A673 (cell line): ENCODE data around the gene DDX56. TPM values are rescaled to one million over a fixed set of nuclear protein-coding genes. Genes with fewer than 3 reads are reported as not detected.

Experiments used
- BruUV-seq: library from RNA; stranded (reverse); fragments of 400-500 nt; replicated peaks from 2 replicates; lab custom pipeline; 2021; lab: Mats Ljungman, UMichigan
- CTCF ChIA-PET: fragments of 300-600 bp; sonication (Branson Sonifier 250); formaldehyde crosslinking; loops from one replicate; lab custom pipeline; 2022; ENCODE audit warnings: antibody characterized with exemption; lab: Charles Lee
- POLR2A ChIA-PET: fragments of 300-600 bp; sonication (Branson Sonifier 250); formaldehyde crosslinking; loops from one replicate; lab custom pipeline; 2022; ENCODE audit warnings: antibody characterized with exemption; ENCODE audit not compliant: low non-redundant PET; lab: Charles Lee
- DNase-seq: peaks from one replicate; pipeline ENCODE4 v3.0.0-alpha.2; 2015; ENCODE audit warnings: low spot score
- H3K27ac ChIP-seq: fragments of 200-600 bp; sonication (generic); 2 replicates; pipeline ENCODE4 v1.5.1; 2016; ENCODE audit warnings: mixed run types, low read depth, mild to moderate bottlenecking, mixed read lengths, antibody characterized with exemption, low read length; ENCODE audit not compliant: poor library complexity, severe bottlenecking
- H3K27me3 ChIP-seq: fragments of 200-600 bp; sonication (generic); replicated peaks from 2 replicates; pipeline ENCODE4 v1.6.1; 2017; ENCODE audit warnings: mixed run types, low read depth, mild to moderate bottlenecking, mixed read lengths, antibody characterized with exemption, low read length; ENCODE audit not compliant: insufficient read depth, poor library complexity
- H3K36me3 ChIP-seq: fragments of 200-600 bp; sonication (generic); 2 replicates; pipeline ENCODE4 v1.6.1; 2016; ENCODE audit warnings: mixed run types, mild to moderate bottlenecking, mixed read lengths, antibody characterized with exemption, low read length; ENCODE audit not compliant: insufficient read depth, poor library complexity, severe bottlenecking
- H3K4me1 ChIP-seq: fragments of 200-600 bp; sonication (generic); 2 replicates; pipeline ENCODE4 v1.6.1; 2017; ENCODE audit warnings: mixed run types, mild to moderate bottlenecking, mixed read lengths, antibody characterized with exemption, low read length; ENCODE audit not compliant: insufficient read depth, poor library complexity, severe bottlenecking
- H3K4me3 ChIP-seq: fragments of 200-600 bp; sonication (generic); 2 replicates; pipeline ENCODE4 v1.5.1; 2016; ENCODE audit warnings: low read depth, mixed run types, mild to moderate bottlenecking, mixed read lengths, low read length; ENCODE audit not compliant: poor library complexity, severe bottlenecking
- H3K9me3 ChIP-seq: fragments of 200-600 bp; sonication (generic); 2 replicates; pipeline ENCODE4 v1.6.1; 2016; ENCODE audit warnings: mixed run types, low read depth, mild to moderate bottlenecking, mixed read lengths, antibody characterized with exemption, low read length; ENCODE audit not compliant: poor library complexity, severe bottlenecking
- EZH2 ChIP-seq: fragments of 200-600 bp; sonication (generic); IDR thresholded peaks from 2 replicates; pipeline ENCODE4 v1.6.1; 2017; ENCODE audit warnings: borderline replicate concordance, low read depth, mild to moderate bottlenecking, mixed read lengths, antibody characterized with exemption, low read length; ENCODE audit not compliant: poor library complexity, severe bottlenecking
- intact Hi-C: fragments of 100-400 bp; cut with micrococcal nuclease; formaldehyde crosslinking; loops from one replicate; pipeline ENCODE4 v1.10.0; 2022; ENCODE audit not compliant: unreplicated experiment
- total RNA-seq: library from RNA; stranded (reverse); gene quantifications from 2 replicates; pipeline ENCODE4 v1.2.3, GENCODE V29; 2021
- TF ChIP-seq, protein P1 (sequence below): fragments of 300-800, 200-600 bp; sonication (generic); conservative IDR thresholded peaks from 2 replicates; pipeline ENCODE4 v1.5.1; 2017; ENCODE audit warnings: low read depth, mild to moderate bottlenecking, antibody characterized with exemption, low read length, moderate library complexity, mixed read lengths

The DDX56 gene
- total RNA-seq, 1 experiment from 2014 or later = 147 TPM

DNA sequence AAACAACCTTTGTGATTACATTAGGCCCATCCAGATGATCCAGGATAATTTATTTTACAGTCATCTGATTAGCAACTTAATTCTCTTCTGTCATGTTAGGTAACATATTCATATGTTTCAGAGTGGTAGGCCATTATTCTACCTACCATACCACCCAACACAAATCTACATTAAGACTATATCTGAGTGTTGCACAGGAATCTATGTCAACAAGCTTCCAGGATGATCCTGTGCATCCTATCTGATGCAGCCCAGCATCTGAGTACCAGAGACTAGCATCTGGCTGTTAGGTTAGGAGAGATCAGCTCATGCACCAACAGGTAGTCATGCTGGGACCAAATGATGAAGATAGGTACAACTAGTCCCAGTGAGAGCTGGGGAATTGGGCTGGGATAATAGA lies 1.3 kb upstream of the DDX56 start:
- DNase-seq = no peak
- intact Hi-C loops = no loop called here
- ChIA-PET POLR2A (no interaction called here), CTCF (no interaction called here)
- Histone ChIP-seq H3K36me3 (peaks cover 57% of the 10 kb centered on the region), H3K4me3 (peak overlapping the region; percentile 94), H3K9me3 (no peaks in the 10 kb centered on the region), H3K4me1 (peaks cover 9% of the 10 kb centered on the region), H3K27me3 (no peaks in the 10 kb centered on the region), H3K27ac (no peak overlapping the region)
- no peak for TF ChIP-seq EZH2
- TF ChIP-seq, protein P1, sequence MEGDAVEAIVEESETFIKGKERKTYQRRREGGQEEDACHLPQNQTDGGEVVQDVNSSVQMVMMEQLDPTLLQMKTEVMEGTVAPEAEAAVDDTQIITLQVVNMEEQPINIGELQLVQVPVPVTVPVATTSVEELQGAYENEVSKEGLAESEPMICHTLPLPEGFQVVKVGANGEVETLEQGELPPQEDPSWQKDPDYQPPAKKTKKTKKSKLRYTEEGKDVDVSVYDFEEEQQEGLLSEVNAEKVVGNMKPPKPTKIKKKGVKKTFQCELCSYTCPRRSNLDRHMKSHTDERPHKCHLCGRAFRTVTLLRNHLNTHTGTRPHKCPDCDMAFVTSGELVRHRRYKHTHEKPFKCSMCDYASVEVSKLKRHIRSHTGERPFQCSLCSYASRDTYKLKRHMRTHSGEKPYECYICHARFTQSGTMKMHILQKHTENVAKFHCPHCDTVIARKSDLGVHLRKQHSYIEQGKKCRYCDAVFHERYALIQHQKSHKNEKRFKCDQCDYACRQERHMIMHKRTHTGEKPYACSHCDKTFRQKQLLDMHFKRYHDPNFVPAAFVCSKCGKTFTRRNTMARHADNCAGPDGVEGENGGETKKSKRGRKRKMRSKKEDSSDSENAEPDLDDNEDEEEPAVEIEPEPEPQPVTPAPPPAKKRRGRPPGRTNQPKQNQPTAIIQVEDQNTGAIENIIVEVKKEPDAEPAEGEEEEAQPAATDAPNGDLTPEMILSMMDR = no peak
- BruUV-seq = no TSS peak

DNA sequence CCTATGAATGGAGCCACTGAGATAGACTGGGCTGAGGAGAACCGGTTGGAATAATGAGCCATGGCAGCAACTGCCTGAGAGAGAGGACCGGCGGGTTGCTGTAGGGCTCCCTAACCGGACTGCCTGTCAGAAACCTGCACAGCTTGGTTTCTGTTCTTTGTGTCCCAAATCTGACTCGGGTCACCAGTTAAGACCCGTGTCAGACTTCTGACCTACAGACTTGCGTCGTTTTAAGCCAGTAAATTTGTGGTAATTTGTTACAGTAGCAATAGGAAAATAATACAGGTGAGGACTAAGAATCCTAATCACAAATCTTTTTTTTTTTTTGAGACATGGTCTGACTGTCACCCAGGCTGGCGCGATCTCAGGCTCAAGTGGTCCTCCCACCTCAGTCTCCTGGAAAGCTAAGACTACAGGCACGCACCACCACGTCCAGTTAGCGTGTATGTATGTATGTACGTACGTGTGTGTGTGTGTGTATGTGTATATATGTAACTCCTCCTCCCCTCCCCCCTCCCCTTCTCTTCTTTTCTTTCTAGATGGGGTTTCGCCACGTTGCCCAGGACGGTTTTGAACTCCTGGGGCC lies 672 bp upstream of the DDX56 start:
- Histone ChIP-seq H3K4me3 (peak overlapping the region; percentile 94), H3K27me3 (no peaks in the 10 kb centered on the region), H3K27ac (peak overlapping the region; percentile 93), H3K4me1 (peaks cover 9% of the 10 kb centered on the region), H3K9me3 (no peaks in the 10 kb centered on the region), H3K36me3 (peaks cover 57% of the 10 kb centered on the region)
- ChIA-PET POLR2A (interaction anchor here (0.7 kb wide), 1 partner anchor 32 kb away, joined by 3 read pairs; no protein-coding TSS in a partner anchor), CTCF (interaction anchor here (0.6 to 0.8 kb wide), 4 partner anchors 9 to 561 kb away, joined by 3 to 4 read pairs (median 4); no protein-coding TSS in a partner anchor)
- intact Hi-C loops = no loop called here
- BruUV-seq = TSS peak; percentile 64
- TF ChIP-seq, protein P1 = no peak
- no peak for TF ChIP-seq EZH2
- DNase-seq = no peak

DNA sequence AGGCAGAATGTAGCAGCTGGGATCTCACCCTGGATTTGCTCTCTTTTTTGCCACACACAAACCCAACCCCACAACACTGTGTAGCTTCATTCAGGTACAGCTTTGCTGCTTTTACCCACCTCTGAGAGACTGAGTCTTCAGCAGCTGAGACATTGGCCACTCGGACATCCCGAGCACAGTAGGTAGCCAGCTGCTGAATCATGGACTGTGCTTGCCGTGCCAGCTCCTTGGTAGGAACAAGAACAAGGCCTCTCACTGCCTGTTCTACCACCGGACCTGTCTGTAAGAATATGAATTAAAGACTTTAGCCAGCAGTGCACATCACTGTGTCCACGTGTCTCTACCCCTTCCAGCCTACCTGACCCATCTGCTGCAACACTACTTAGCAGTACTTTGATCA lies 937 bp downstream of the DDX56 start:
- peak overlapping the region; percentile 94 for H3K4me3 ChIP-seq
- H3K27me3 ChIP-seq = no peaks in the 10 kb centered on the region
- TF ChIP-seq EZH2 = no peak
- TF ChIP-seq, protein P1 = no peak
- H3K27ac ChIP-seq = peak overlapping the region; percentile 93
- ChIA-PET POLR2A (interaction anchor here (0.6 kb wide), 1 partner anchor 22 kb away, joined by 3 read pairs; no protein-coding TSS in a partner anchor), CTCF (no interaction called here)
- BruUV-seq = no TSS peak
- DNase-seq = no peak
- H3K36me3 ChIP-seq = peaks cover 57% of the 10 kb centered on the region
- H3K4me1 ChIP-seq = peaks cover 9% of the 10 kb centered on the region
- intact Hi-C loops = no loop called here
- H3K9me3 ChIP-seq = no peaks in the 10 kb centered on the region
